ENCODE measurements around the gene SUN3. TPM values are rescaled to one million over a fixed set of nuclear protein-coding genes. Genes with fewer than 3 reads are reported as not detected.
"Not testable (repeated sequence)": the region's sequence is repeated elsewhere in the genome, so short reads cannot be mapped to it uniquely, and the experiment has no call there.

SUN3 gene
- total and polyA plus RNA-seq, 2 of the 8 experiments (the other 6 are each of a cell fraction or from before 2014, with no cell fraction given): not detected

GRCh38 chr7:48004032-48004431, 24.9 kb downstream of the SUN3 start (continued):
- TF ChIP-seq GTF2F1 (IDR thresholded peaks at IDR 0.05; ENCODE audit: borderline replicate concordance, low read depth, low read length): no peak

- H3K23me2 ChIP-seq (ENCODE audit: low read depth, low read length); H2BK12ac ChIP-seq (ENCODE audit: low read depth, low read length); H2BK5ac ChIP-seq (ENCODE audit: low read depth, low read length); H2BK120ac ChIP-seq (replicated peaks; ENCODE audit: low read depth, low read length); H4K20me1 ChIP-seq (replicated peaks in 1 of 2; ENCODE audit: control insufficient read depth in 1 of 2, insufficient read depth in 2 of 2, low read length in 2 of 2); H3K14ac ChIP-seq (ENCODE audit: insufficient read length); H3K4ac ChIP-seq (replicated peaks; ENCODE audit: insufficient read length, low read depth, low read length); H3K36me3 ChIP-seq (ENCODE audit: control insufficient read depth in 2 of 4, insufficient read depth in 4 of 4, low read length in 3 of 4); H3K9me3 ChIP-seq (ENCODE audit: insufficient read depth in 2 of 2, low read depth in 1 of 2, low read length in 1 of 2); H2AFZ ChIP-seq (ENCODE audit: low read length); H3K4me1 ChIP-seq (replicated peaks in 1 of 4; ENCODE audit: control insufficient read depth in 3 of 4, insufficient read depth in 4 of 4, low read length in 3 of 4); H3K23ac ChIP-seq (ENCODE audit: insufficient read length); H4K8ac ChIP-seq (ENCODE audit: extremely low read depth, insufficient read depth, low read length); H3K4me2 ChIP-seq (ENCODE audit: insufficient read depth in 1 of 2, low read depth in 2 of 2, low read length in 2 of 2); H2BK20ac ChIP-seq (ENCODE audit: low read length); FAIRE-seq; H2AK5ac ChIP-seq (ENCODE audit: low read depth, low read length); H4K5ac ChIP-seq (ENCODE audit: insufficient read length, low read depth, low read length); H3K9ac ChIP-seq (replicated peaks in 1 of 4; ENCODE audit: extremely low read depth in 1 of 4, low read depth in 3 of 4, low read length in 3 of 4); H3K79me1 ChIP-seq (ENCODE audit: low read depth, low read length); H3K79me2 ChIP-seq (ENCODE audit: control insufficient read depth in 1 of 2, insufficient read depth in 2 of 2, low read length in 2 of 2); DNase-seq (ENCODE audit: low read depth in 1 of 2, low spot score in 2 of 2); H4K91ac ChIP-seq (replicated peaks; ENCODE audit: insufficient read length, low read length); H3K18ac ChIP-seq (ENCODE audit: extremely low read depth, low read length); H3K56ac ChIP-seq (replicated peaks; ENCODE audit: insufficient read length, low read depth, low read length); H3K27ac ChIP-seq (ENCODE audit: low read depth, low read length); H3K4me3 ChIP-seq (ENCODE audit: extremely low read depth in 1 of 4, insufficient read depth in 2 of 4, low read depth in 3 of 4, low read length in 4 of 4); H2BK15ac ChIP-seq (ENCODE audit: low read length); H3K27me3 ChIP-seq (replicated peaks in 1 of 4; ENCODE audit: control insufficient read depth in 3 of 4, extremely low read depth in 1 of 4, insufficient read depth in 3 of 4, low read length in 3 of 4): not testable (repeated sequence)
- ChIA-PET CTCF (ENCODE audit: partially characterized antibody) (interaction anchor here (0.9 to 1.3 kb wide), 3 partner anchors 9 to 87 kb away, joined by 3 to 4 read pairs (median 3); no protein-coding TSS in a partner anchor), POLR2A (ENCODE audit: partially characterized antibody) (interaction anchor here (0.7 to 1.7 kb wide), 3 partner anchors 8 to 89 kb away, joined by 3 to 4 read pairs (median 3); partner anchors contain the start of gene UPP1)
- 91% methylated on average over 13 of the region's 13 CpGs; no CpG with 5 or more reads in 1 of the 2 experiments for WGBS, 2 experiments (ENCODE audit: extremely low coverage in 1 of 2, insufficient coverage in 1 of 2, insufficient read length in 1 of 2, insufficient replicate concordance in 2 of 2, low coverage in 1 of 2, low lambda C conversion rate in 2 of 2, missing lambda C conversion rate in 1 of 2)
Measured at GRCh38 chr7:48000164-48000563, 28.7 kb downstream of the SUN3 start.

Data from H1 (cell line).